HepG2 (cell line): ENCODE results near the gene A4GNT. TPM values are rescaled to one million over a fixed set of nuclear protein-coding genes. Genes with fewer than 3 reads are reported as not detected.
A peak's percentile ranks its signal among the peaks of the same experiment; 100 is the strongest.

Experiments used
- BRF2 ChIP-seq: sonication (generic); formaldehyde crosslinking; IDR thresholded peaks from 2 replicates; pipeline ENCODE4 v1.8.1; 2022; ENCODE audit warnings: mild to moderate bottlenecking, missing genetic modification reagents
- CHD2 ChIP-seq: IDR thresholded peaks from 2 replicates; pipeline ENCODE4 v1.6.1; 2011; ENCODE audit warnings: low read depth, low read length, improper control_type of control experiment
- DBP ChIP-seq: sonication (generic); formaldehyde crosslinking; IDR thresholded peaks from 2 replicates; pipeline ENCODE4 v1.4.0; 2020; ENCODE audit warnings: missing genetic modification reagents; ENCODE audit errors: not compliant biosample characterization
- ELF1 ChIP-seq: sonication (generic); formaldehyde crosslinking; IDR thresholded peaks from 2 replicates; pipeline ENCODE4 v1.4.0; 2020; ENCODE audit warnings: missing genetic modification reagents
- IKZF5 ChIP-seq: IDR thresholded peaks from 2 replicates; pipeline ENCODE4 v1.6.1; 2018; ENCODE audit warnings: missing genetic modification reagents, mild to moderate bottlenecking, missing compliant biosample characterization
- MXD1 ChIP-seq: sonication (generic); formaldehyde crosslinking; IDR thresholded peaks from 2 replicates; pipeline ENCODE4 v1.4.0; 2020; ENCODE audit warnings: mild to moderate bottlenecking, missing genetic modification reagents
- PHF20 ChIP-seq: sonication (generic); formaldehyde crosslinking; IDR thresholded peaks from 2 replicates; pipeline ENCODE4 v1.5.0; 2020; ENCODE audit warnings: mild to moderate bottlenecking, missing genetic modification reagents
- POGK ChIP-seq: sonication (generic); formaldehyde crosslinking; conservative IDR thresholded peaks from 2 replicates; pipeline ENCODE4 v1.8.0; 2022; ENCODE audit warnings: mild to moderate bottlenecking, moderate library complexity, missing genetic modification reagents
- POLR2A ChIP-seq, 2 experiments: IDR thresholded peaks; 2 replicates each; pipeline ENCODE4 v1.6.1; 2011; ENCODE audit warnings: low read depth in 2 of 2, low read length in 2 of 2, mild to moderate bottlenecking in 1 of 2, moderate library complexity in 1 of 2; ENCODE audit not compliant: insufficient read depth in 1 of 2
- RAD21 ChIP-seq: fragments of 450-650 bp; formaldehyde crosslinking; IDR thresholded peaks from 2 replicates; pipeline ENCODE4 v1.5.0; 2020; ENCODE audit warnings: mild to moderate bottlenecking
- SP5 ChIP-seq: IDR thresholded peaks from 2 replicates; pipeline ENCODE4 v1.6.1; 2016; ENCODE audit warnings: low read depth, borderline replicate concordance
- TFDP1 ChIP-seq: IDR thresholded peaks from 2 replicates; pipeline ENCODE4 v1.6.1; 2016; ENCODE audit warnings: missing compliant biosample characterization, missing genetic modification reagents, borderline replicate concordance
- TFE3 ChIP-seq: IDR thresholded peaks from 2 replicates; pipeline ENCODE4 v1.6.1; 2016
- YY1 ChIP-seq: IDR thresholded peaks from 2 replicates; pipeline ENCODE4 v1.6.1; 2011; ENCODE audit warnings: low read length, low read depth, moderate library complexity, mild to moderate bottlenecking; ENCODE audit not compliant: insufficient read depth, insufficient replicate concordance
- ZBTB39 ChIP-seq: sonication (generic); formaldehyde crosslinking; IDR thresholded peaks from 2 replicates; pipeline ENCODE4 v1.5.0; 2020; ENCODE audit warnings: missing genetic modification reagents
- ZMAT3 ChIP-seq: sonication (generic); formaldehyde crosslinking; conservative IDR thresholded peaks from 2 replicates; pipeline ENCODE4 v1.7.0; 2021; ENCODE audit warnings: missing genetic modification reagents
- ZMYM3 ChIP-seq: sonication (generic); formaldehyde crosslinking; IDR thresholded peaks from 2 replicates; pipeline ENCODE4 v1.5.1; 2020; ENCODE audit warnings: mild to moderate bottlenecking, missing genetic modification reagents
- ZNF232 ChIP-seq: sonication (generic); formaldehyde crosslinking; IDR thresholded peaks from 2 replicates; pipeline ENCODE4 v1.4.0; 2020; ENCODE audit warnings: missing genetic modification reagents, borderline replicate concordance
- polyA plus RNA-seq, 8 experiments: library from polyadenylated mRNA; depleted of rRNA in 3 of 8; stranded (reverse) in 7 of 8; unstranded in 1 of 8; fragments of >200 nt; fragmentation: Illumina TruSeq in 4 of 8; extraction: Trizol in 4 of 8; gene quantifications; 2 replicates each; pipeline versions ENCODE4 v1.2.1 to v1.2.3, GENCODE V29; 2011 to 2016; ENCODE audit warnings: low read depth in 4 of 8, missing spikeins in 1 of 8, mixed read lengths in 1 of 8; ENCODE audit not compliant: insufficient read depth in 1 of 8
- total RNA-seq, 5 experiments: library from RNA; depleted of rRNA; stranded (reverse); fragments of >200 nt; fragmentation: Illumina TruSeq; extraction: Trizol; gene quantifications; 2 replicates each; pipeline ENCODE4 v1.2.3, GENCODE V29; 2016; ENCODE audit warnings: low read depth in 1 of 5

The A4GNT gene
- total and polyA plus RNA-seq, 2 of the 13 experiments (the other 11 are each of a cell fraction or from before 2014, with no cell fraction given) = not detected

GRCh38 chr3:138174421-138175131 lies 42.4 kb upstream of the A4GNT start, which contains the start of gene DBR1 (continued):
- TF ChIP-seq ZMAT3 (0 out of 2 replicates have a peak, but pooled peaks have one; percentile 49), ZMYM3 (CRISPR knock-in tag) (peak; percentile 55; the same call in 1 of the 2 replicates), TFDP1 (CRISPR knock-in tag) (peak; percentile 72; the same call in 1 of the 2 replicates), ZNF232 (CRISPR knock-in tag) (peak; percentile 67; the same call in 1 of the 2 replicates), CHD2 (peak; percentile 97), RAD21 (CRISPR knock-in tag) (peak; percentile 33; the same call in 1 of the 2 replicates), ELF1 (CRISPR knock-in tag) (peak; percentile 91), IKZF5 (CRISPR knock-in tag) (0 out of 2 replicates have a peak, but pooled peaks have one; percentile 44), YY1 (peak; percentile 75), SP5 (CRISPR knock-in tag) (no peak), MXD1 (CRISPR knock-in tag) (peak; percentile 52; the same call in 1 of the 2 replicates), POLR2A (IDR thresholded peaks at IDR 0.05; ENCODE audit: insufficient read depth in 1 of 2, low read depth in 2 of 2, low read length in 2 of 2) (peak; percentile 90 to 99), DBP (CRISPR knock-in tag) (no peak), PHF20 (CRISPR knock-in tag) (peak; percentile 80), TFE3 (CRISPR knock-in tag) (0 out of 2 replicates have a peak, but pooled peaks have one; percentile 17), BRF2 (CRISPR knock-in tag) (no peak), POGK (peak; percentile 68), ZBTB39 (no peak)
